Activated CD4-positive, alpha-beta T cell treated with anti-CD3 and anti-CD28 coated beads, Interleukin-2, amount 50 U/mL, for 24 hours (primary cell): ENCODE data around the gene EXOC2.

Source experiments
- DNase-seq, 2 donors: peaks; one replicate each; pipeline ENCODE4 v3.0.0-alpha.2; 2020; ENCODE audit warnings: low read depth in 1 of 2, low spot score in 1 of 2

Gene EXOC2

DNA sequence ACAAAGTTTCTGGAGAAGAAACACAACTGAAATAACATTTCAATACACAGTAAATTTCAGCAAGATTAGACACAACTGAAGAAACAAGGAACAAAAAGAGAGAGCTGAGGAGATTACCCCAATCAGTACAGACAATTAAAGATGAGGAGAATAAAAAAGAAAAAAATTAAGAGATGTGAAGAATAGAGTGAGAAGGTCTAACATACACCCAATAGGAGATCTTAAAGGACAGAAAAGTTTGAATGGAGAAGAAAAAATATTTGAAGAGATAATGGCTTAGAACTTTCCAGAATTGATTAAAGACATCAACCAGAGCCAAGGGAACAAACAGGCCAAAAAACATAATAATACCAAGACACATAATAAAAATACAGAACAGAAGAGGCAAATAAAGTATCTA is 152.4 kb downstream of the EXOC2 start:
- DNase-seq, result no peak

DNA sequence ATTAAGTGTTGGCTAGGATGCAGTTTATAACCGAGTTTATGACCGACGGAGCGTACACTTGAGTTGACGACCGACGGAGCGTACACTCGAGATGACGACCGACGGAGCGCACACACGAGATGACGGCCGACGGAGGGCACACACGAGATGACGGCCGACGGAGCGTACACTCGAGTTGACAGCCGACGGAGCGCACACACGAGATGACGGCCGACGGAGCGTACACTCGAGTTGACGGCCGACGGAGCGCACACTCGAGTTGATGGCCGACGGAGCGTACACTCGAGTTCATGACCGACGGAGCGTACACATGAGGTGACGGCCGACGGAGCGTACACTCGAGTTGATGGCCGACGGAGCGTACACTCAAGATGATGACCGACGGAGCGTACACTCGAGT is 155.8 kb downstream of the EXOC2 start:
- no peak for DNase-seq

GRCh38 chr6:530425-530824 is 162.5 kb downstream of the EXOC2 start:
- DNase-seq, result no peak

- DNase-seq, result no peak
Measured at GRCh38 chr6:528989-529388, 163.9 kb downstream of the EXOC2 start.

- DNase-seq, result no peak
Measured at GRCh38 chr6:527989-528673, 164.8 kb downstream of the EXOC2 start.

- no peak for DNase-seq
Measured at GRCh38 chr6:524803-525202, 168.1 kb downstream of the EXOC2 start.

DNA sequence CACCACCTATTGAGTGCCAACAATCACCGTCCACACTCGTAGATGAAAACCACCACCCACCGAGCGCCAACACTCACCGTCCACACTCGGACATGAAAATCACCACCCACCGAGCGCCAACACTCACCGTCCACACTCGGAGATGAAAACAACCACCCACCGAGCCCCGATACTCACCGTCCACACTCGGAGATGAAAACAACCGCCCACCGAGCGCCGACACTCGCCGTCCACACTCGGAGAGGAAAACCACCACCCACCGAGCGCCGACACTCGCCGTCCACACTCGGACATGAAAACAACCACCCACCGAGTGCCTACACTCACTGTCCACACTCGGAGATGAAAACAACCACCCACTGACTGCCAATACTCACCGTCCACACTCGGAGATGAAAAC is 172.1 kb downstream of the EXOC2 start:
- no peak for DNase-seq

DNA sequence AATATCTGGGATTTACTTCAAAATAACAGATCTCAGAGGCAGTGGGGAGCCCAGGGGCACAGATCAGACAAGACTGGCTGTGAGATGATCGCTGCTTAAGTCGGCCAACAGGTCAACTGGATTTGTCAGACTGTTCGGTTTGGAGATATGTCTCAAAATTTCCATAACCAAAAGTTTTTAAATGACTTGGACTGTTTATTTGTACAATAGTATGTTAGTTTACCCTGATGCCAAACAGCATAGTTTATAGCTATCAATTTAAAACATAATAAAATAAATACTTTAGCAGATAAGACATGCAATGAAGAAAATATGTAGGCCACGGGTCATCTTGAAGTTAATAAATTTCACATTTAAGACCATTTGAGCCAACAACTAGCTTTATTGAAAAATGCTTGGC is 174.7 kb downstream of the EXOC2 start:
- DNase-seq, result no peak

- no peak for DNase-seq
Measured at GRCh38 chr6:516213-516612, 176.7 kb downstream of the EXOC2 start.

- DNase-seq, result no peak
Measured at GRCh38 chr6:515267-515666, 177.7 kb downstream of the EXOC2 start.

DNA sequence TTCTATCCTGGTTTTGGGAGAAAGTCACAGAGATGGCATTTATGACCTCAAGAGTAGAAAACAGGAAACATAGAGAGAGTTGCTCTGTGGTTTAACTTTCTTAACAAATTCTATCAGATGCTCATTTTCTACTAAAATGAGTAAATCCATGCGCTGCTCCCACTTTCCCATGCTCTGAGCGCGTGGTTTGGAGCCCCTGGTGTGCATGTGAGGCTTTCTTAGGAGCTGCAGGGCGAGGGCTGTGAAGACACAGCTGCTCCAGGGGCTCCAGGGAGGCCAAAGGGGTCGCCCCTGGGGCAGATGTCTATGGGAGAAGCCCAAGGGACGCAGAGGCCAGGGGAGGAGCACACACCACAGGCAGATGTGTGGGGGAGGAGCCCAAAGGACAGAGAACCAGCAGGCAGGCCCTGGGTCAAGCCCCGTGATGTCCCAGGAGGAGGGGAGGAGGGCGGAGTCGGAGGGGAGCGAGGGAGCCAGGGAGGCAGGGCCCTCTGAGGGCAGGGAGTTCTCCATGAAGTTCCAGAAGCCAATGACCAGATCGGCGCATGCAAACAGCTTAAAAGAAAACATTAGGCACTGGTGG is 178.5 kb downstream of the EXOC2 start:
- no peak for DNase-seq

- no peak for DNase-seq
Measured at GRCh38 chr6:513961-514360, 179.0 kb downstream of the EXOC2 start.

DNA sequence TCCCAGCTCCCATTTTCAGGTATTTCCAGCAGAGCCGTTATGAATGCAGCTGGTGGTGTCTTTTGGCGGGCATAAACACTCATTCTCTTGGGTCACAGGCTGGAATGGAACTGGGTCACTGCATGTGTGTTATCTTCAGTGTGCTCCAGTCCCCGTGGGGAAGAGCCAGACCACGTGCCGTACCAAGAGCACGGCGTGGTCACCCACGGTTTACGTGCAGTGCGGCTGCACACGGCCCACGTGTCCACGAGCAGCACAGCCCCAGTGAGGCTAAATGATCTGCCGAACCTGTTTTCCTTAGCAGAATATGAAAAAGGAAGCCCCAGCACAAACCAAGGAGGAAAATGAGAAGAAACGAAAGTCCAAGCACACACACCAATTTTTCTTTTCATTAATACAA is 179.9 kb downstream of the EXOC2 start:
- DNase-seq, result no peak

DNA sequence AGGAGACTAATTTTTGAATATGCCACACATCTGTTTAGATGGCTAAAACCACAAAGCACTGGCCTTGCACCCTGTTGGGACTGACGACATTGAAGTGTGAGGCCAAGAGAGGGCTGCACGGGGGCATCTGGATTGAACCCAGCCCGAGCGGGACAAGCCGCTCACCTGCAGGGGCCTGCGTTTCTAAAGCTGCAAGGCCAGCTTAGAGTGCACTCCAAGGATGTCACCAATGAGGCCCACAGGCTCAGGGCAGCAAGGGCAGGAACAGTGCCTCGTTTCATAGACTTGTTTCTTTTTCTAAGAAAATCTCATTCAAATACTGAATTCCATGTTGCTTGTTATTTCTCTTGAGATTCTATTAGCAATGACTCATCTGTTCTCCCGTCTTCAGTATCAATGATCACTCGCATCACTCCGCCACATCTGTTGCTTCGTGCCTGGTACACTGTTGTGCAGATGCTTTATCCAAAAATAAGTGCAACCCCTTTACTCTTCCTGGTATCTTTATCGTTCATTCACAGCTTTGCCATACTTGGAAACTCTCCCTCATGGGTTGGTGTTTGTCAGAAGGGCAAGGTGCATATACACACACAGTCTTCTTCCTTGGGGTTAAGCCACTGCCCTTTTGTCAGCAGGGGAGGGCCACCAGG is 181.3 kb downstream of the EXOC2 start:
- no peak for DNase-seq

DNA sequence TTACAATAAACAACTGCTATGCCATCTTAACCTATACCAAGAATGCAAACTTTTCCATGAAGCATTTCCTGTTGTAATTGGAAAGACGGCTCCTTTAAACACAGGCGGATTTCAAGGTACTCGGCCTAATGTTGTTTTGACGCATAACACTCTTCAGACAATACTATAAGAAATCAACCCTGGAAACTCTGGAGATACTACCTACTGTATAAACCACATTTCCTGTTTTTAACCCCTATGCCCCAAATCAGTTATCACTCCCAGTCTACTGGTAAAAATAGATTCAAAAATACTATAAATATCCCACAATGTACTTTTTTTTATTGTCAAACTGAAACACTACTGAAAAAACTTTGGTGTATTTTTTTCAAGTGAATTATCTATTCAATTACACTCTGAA is 183.3 kb downstream of the EXOC2 start:
- peak in 1 of 2 donors; percentile 49 for DNase-seq

- no peak for DNase-seq
Measured at GRCh38 chr6:508614-509013, 184.3 kb downstream of the EXOC2 start.

- no peak for DNase-seq
Measured at GRCh38 chr6:508006-508405, 184.9 kb downstream of the EXOC2 start.

- DNase-seq, result no peak
Measured at GRCh38 chr6:506920-507622, 185.9 kb downstream of the EXOC2 start.

- peak in 1 of 2 donors; percentile 84 for DNase-seq
Measured at GRCh38 chr6:506508-506907, 186.4 kb downstream of the EXOC2 start.

- no peak for DNase-seq
Measured at GRCh38 chr6:505374-505773, 187.6 kb downstream of the EXOC2 start.

GRCh38 chr6:504446-504980 is 188.4 kb downstream of the EXOC2 start:
- no peak for DNase-seq
